Ammon's horn (tissue), 1 donor: ENCODE results near the gene CGREF1.
A peak's percentile ranks its signal among the peaks of the same experiment; 100 is the strongest.
"Not testable (repeated sequence)": the region's sequence is repeated elsewhere in the genome, so short reads cannot be mapped to it uniquely, and the experiment has no call there.

Experiments
- DNase-seq: peaks from one replicate; pipeline ENCODE4 v3.0.0-alpha.2; 2016; ENCODE audit warnings: low spot score

CGREF1 gene

GRCh38 chr2:27087823-27088410 lies 31.0 kb downstream of the CGREF1 start:
- DNase-seq = no peak

- no peak for DNase-seq
Observed at GRCh38 chr2:27086724-27087593, 32.0 kb downstream of the CGREF1 start, which contains the start of gene KHK. TSS of gene KHK (plus strand) at chr2:27086772. CDS start at chr2:27087260, 488 bp downstream.

- peak; percentile 95 for DNase-seq
Observed at GRCh38 chr2:27086090-27086723, 32.7 kb downstream of the CGREF1 start.

GRCh38 chr2:27085673-27086089 lies 33.2 kb downstream of the CGREF1 start:
- DNase-seq = peak; percentile 87

- no peak for DNase-seq
Observed at GRCh38 chr2:27085062-27085672, 33.8 kb downstream of the CGREF1 start.

- DNase-seq = no peak
Observed at GRCh38 chr2:27084297-27085061, 34.4 kb downstream of the CGREF1 start.

GRCh38 chr2:27083410-27084296 lies 35.3 kb downstream of the CGREF1 start:
- no peak for DNase-seq

GRCh38 chr2:27082773-27083409 lies 36.0 kb downstream of the CGREF1 start:
- no peak for DNase-seq

- DNase-seq = no peak
Observed at GRCh38 chr2:27081984-27082772, 36.8 kb downstream of the CGREF1 start.

- DNase-seq = no peak
Observed at GRCh38 chr2:27080603-27080936, 38.4 kb downstream of the CGREF1 start.

- DNase-seq = no peak
Observed at GRCh38 chr2:27080140-27080469, 38.8 kb downstream of the CGREF1 start.

GRCh38 chr2:27079233-27080139 lies 39.4 kb downstream of the CGREF1 start:
- DNase-seq = no peak

GRCh38 chr2:27078267-27079194 lies 40.4 kb downstream of the CGREF1 start, which contains the start of gene EMILIN1:
TSS of gene EMILIN1 (plus strand) at chr2:27078615. CDS start at chr2:27079066, 451 bp downstream.
- DNase-seq = peak; percentile 74

- no peak for DNase-seq
Observed at GRCh38 chr2:27077231-27077630, 41.7 kb downstream of the CGREF1 start.

- DNase-seq = no peak
Observed at GRCh38 chr2:27076323-27076722, 42.6 kb downstream of the CGREF1 start.

- DNase-seq = not testable (repeated sequence)
Observed at GRCh38 chr2:27075566-27075871, 43.4 kb downstream of the CGREF1 start.
